Activated CD8-positive, alpha-beta memory T cell treated with anti-CD3 and anti-CD28 coated beads for 1 hour (primary cell): Measurements from ENCODE around the gene DDX49.
"Not testable (repeated sequence)": the region's sequence is repeated elsewhere in the genome, so short reads cannot be mapped to it uniquely, and the experiment has no call there.

Experiments
- DNase-seq, 2 donors: peaks; one replicate each; pipeline ENCODE4 v3.0.0-alpha.2; 2020; ENCODE audit warnings: low read depth in 1 of 2; ENCODE audit errors: extremely low read depth in 1 of 2

Gene DDX49

DNA sequence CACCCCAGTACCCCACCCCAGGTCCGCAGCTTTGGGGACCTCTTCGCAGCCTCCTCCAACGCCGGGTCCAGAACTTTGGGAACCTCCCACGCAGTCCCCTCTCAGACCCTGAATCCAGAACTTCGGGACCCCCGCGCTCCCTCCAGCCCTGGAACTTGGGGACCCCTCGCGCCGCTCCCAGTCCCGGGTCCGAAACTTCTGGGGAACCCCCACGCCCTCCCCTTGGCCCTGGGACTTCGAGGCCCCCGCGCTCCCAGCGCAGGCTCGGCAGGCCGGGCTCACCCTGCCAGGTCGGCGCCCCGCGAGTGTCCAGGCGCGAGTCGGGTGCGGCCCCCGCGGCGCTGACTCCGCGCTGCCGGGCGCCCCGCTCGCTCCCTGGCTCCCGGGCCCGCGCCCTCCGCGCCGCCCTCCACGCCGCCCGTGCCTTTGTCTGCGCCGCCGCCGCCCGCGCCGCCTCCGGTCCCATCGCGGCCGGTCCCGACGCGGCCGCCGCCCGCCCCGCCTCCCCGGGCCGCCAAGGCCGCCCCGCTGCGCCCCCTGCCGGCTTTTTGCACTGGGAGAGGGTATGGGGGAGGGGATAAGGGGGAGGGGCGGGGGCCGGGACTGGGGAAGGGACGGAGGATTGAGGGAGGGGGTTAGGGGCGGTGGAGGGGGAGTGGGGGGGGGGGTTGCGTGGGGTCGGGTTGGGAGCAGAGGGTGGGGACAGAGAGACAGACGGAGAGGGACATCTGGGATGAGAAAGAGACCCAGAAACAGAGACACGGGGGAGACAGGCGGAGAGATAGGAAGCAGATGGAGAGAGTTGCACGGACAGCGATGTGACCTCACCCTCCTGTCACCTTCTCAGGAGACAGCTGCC is 21.5 kb downstream of the DDX49 start, which contains the start of gene HOMER3:
Gene HOMER3 (minus strand): TSS at position 449 of the 859 bp plus-strand sequence. CDS start 2,235 bp downstream, outside the sequence.
- peak; percentile 30 to 75 for DNase-seq

- DNase-seq = no peak
Measured at GRCh38 chr19:18941628-18942354, 22.3 kb downstream of the DDX49 start.

DNA sequence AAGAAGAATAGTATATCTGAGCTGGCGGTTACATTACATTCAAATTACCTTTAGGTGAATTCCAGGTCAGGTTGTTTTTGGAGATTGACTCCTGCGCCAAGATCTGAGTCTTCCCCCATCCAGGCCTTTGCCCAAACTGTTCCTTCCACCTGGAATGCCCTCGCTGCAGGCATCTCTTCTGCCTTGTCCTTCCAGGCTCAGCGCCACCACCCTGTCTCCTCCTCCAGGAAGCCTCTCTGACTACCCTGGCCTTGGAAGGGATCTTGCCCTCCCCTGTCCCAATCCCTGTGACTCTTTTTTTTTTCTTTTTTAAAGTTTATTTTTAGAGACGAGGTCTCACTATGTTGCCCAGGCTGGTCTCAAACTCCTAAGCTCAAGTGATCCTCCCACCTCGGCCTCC is 23.2 kb downstream of the DDX49 start:
- DNase-seq = no peak

DNA sequence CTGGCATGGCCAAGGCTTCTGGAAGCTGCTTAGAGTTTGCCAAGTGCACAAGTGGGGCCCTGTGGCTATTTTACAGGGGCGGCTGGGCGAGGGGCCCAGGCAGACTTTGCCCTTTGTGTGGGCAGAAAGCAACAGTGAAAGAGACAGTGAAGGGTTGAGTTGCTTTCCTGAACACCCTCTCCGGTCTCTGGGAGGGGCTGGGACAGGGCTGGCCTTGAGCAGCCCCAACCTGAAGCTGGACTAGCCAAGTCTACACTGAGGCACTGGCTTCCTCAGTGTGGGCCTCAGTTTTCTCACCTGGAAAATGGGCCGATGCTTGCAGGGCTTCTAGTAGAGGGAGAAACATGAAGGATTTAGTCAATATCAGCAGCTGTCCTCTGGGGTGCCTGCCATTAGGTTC is 23.9 kb downstream of the DDX49 start:
- DNase-seq = no peak

DNA sequence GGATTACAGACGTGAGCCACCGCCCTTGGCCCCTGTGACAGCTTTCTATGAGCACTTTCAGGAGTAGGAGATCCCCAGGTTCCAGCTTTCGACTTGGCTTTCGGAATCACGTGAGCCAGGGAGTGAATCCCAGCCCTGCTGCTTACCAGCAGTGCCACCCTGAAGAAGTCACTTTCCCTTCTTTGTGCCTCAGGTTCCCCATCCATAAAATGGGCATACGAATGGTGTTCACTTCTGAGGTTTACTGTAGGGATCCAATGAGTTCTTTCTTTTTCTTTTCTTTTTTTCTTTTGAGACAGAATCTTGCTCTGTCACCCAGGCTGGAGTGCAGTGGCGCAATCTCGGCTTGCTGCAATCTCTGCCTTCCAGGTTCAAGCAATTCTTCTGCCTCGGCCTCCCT is 25.8 kb downstream of the DDX49 start:
- DNase-seq = no peak

GRCh38 chr19:18946335-18946734 is 26.8 kb downstream of the DDX49 start:
- no peak for DNase-seq

DNA sequence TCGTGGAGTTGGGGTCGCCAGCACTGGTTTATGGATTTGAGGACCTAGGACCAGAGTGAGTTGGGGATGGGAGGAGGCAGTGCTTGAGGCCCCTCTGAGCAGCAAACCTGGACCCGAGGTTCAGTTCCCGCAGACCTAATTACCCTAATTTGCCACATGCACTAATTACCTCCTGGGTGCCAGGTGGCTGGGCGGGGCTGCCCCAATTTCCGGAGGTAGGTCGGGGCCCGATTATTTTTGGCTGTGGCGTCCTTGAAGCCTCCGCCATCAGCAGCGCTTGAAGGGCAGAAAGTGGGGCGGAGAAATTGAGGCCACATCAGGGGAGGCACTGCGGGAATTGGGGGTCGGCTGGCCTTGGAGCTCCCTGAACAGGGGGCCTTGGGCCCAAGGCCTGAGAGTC is 27.4 kb downstream of the DDX49 start:
- DNase-seq = no peak

GRCh38 chr19:18948075-18948975 is 28.8 kb downstream of the DDX49 start:
- DNase-seq = no peak

- no peak for DNase-seq
Measured at GRCh38 chr19:18948976-18949356, 29.5 kb downstream of the DDX49 start.

DNA sequence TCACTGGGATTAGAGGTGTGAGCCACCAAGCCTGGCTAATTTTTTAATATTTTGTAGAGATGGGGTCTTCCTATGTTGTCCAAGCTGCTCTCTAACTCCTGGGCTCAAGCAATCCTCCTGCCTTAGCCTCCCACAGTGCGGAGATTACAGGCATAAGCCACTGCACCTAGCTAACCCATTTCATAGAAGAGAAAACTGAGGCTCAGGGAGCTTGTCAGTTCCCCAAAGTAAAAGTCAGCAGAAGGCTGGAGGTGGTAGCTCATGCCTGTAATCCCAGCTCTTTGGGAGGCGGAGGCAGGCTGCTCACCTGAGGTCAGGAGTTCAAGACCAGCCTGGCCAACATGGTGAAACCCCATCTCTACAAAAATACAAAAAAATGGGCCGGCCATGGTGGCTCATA is 30.3 kb downstream of the DDX49 start:
- no peak for DNase-seq

DNA sequence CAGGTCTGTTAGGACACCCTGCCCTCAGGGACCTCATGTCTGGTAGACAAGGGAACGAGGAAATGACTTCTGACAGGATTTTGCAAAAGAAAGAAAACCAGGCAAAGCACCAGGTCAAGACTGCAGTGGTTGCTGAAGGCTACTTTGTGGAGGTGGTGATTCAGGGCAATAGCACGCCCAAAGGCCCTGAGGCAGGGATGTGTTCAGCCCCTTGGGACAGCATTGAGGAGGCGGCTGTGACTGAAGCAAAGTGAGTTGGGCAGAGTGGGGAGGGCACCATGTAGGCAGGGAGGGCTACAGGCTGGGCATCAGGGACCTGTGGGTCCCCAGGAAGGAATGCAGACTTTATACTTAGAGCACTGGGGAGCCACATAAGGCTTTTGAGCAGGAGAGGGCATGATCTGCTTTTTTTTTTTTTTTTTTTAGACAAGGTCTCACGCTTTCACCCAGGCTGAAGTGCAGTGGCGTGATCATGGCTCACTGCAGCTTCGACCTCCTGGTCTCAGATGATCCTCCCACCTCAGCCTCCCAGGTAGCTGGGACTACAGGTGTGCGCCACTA is 32.3 kb downstream of the DDX49 start:
- no peak for DNase-seq

- not testable (repeated sequence) for DNase-seq
Measured at GRCh38 chr19:18952364-18953003, 33.0 kb downstream of the DDX49 start.

DNA sequence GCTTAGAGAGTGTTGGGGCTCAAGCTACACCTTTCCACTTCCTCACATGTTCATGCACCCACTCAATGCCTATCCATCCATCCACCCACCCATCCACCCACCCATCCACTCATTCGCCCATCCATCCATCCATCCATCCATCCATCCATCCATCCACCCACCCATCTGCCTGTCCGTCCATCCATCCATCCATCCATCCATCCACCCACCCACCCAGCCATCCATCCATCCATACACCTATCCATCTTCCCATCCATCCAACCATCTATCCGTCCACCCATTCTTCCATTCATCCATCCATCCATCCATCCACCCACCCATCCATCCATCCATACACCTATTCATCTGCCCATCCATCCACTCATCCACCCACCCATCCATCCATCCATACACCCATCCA is 34.6 kb downstream of the DDX49 start:
- no peak for DNase-seq

DNA sequence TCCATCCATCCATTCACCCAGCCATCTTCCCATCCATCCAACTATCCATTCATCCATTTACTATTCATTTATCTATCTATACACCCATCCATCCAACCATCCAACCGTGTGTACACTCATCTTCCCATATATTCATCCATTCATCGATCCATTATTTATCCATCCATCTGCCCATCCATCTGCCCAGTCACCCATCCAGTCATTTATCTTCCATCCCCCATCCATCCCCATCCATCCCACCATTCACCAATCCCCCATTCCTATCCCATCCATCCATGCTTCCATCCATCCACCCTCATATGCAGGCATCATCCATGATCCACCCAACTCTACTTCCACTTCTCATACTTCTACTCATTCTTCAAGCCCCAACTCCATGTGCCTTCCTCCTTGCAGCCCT is 35.5 kb downstream of the DDX49 start:
- DNase-seq = no peak

DNA sequence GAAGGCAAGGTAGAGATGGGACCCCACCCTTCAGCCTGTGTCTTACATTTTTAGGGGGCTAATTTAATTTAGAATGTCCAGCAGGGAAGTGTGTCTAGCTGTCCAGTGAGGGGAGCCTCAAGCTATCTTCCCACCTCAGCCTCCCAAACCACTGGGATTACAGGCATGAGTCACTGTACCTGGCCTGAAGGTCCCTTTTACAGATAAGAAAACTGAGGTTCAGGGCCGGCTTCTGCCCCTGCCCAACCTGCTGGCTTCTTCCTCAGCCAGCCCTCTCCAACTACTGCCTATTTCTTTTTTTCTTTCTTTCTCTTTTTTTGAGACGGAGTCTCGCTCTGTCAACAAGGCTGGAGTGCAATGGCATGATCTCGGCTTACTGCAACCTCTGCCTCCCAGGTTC is 40.9 kb downstream of the DDX49 start:
- no peak for DNase-seq

DNA sequence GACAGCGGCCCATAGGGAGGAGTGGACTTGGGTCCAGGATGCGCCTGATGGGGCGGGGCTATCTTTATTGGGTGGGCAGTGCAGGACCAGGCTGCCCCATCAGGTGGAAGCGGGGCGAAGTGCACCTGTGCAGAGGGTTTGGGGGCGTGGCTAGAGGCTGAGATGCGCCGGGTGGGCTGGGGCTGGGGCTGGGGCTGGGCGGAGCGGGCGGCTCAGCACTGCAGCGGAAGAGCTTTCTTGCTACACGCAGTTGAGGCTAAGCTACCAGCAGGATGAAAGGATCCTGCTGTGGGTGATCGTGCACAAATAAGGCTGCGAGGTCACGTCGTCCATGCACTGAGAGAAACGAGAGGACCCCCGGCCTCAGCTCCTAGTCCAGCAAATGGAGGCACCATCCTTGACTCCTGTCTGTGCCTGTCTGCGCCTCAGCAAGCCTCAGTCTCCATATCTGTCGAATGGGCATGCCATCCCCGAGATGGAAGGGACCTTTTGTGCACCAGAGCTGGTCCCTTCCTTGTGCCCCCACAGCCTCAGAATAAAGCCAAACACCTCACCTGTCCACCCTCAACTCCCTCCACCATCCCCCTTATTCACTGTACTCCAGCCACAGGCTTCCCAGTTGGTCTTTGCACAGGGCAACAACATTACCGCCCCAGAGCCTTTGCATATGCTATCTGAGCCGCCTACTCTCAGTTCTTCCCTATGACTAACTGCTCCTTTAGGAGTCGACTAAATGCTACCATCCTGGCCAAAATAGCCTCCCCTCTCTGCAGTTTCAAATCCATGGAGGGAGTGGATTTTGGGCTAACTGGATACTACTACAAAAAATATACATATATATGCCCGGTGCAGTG is 42.5 kb downstream of the DDX49 start:
- no peak for DNase-seq

DNA sequence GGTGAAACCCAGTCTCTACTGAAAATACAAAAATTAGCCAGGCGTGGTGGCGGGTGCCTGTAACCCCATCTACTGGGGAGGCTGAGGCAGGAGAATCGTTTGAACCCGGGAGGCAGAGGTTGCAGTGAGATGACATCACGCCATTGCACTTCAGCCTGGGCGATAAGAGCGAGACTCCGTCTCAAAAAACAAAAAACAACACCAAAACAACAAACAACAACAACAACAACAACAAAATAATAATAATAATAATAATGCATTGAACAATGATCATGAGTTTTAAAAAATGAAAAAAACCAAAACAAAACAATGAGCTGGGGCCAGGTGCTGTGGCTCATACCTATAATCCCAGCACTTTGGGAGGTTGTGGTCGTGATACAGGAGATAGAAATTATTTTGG is 44.6 kb downstream of the DDX49 start:
- no peak for DNase-seq

DNA sequence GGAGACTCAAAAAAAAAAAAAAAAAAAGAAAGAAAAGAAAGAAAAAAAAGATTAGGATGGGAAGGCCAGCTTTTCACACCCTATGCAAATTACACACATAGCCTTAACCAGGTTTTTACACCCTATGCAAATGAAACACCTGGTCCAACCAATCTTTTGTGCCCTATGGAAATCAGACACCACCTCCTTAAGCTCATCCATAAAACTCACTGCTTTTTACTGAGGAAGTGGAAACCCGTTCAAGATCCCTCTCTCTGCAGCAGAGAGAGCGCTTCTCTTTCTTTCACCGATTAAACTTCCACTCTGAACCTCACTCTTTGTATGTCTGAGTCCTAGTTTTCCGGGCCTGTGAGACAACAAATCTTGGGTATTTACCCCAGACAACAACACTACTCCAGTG is 46.8 kb downstream of the DDX49 start:
- DNase-seq = no peak

DNA sequence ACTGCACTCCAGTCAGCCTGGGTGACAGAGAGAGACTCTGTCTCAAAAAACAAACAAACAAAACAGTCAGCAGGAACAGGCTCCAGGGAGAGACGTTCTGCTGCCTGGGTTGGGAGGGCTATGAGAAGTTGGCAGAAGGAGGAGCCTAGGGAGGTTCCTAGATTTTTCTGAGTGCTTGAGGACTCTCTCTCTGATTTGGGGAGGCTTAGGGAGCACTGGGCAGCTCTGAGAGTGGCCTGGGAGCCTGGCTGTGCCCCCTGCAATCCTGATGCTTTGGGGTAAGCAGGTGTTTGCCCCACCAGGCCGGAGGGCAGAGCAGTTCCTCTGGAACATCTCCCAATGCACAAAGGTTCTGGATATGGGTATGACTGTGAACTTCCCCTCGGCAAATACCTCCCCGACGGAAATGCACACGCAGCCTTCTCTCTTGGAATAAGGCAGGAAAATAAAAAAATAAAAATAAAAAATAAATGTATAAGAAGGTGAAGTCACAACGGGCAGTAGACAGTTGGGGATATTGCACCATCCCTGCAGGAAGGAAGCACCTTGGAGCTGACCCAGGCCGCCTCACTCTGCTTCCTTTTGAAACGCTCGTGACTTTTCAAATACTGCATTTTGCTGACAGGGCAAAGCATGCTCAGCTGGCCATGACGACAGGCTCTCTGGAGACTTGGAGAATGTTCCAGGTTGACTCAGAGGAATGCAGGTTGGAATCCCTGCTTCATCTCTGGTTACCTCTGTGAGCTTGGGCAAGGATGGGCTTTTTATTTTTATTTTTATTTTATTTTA is 48.0 kb downstream of the DDX49 start:
- no peak for DNase-seq
